Activated CD4-positive, alpha-beta T cell treated with anti-CD3 and anti-CD28 coated beads, Interleukin-2, amount 50 U/mL, for 1 hour (primary cell): ENCODE measurements around the gene KBTBD8.

Source experiments
- DNase-seq: peaks from one replicate; pipeline ENCODE4 v3.0.0-alpha.2; 2020

Gene KBTBD8

GRCh38 chr3:67000009-67000408 lies 1.9 kb downstream of the KBTBD8 start:
- DNase-seq: no peak

- no peak for DNase-seq
Measured at GRCh38 chr3:67001086-67001861, 3.2 kb downstream of the KBTBD8 start.

GRCh38 chr3:67005974-67006373 lies 7.9 kb downstream of the KBTBD8 start:
- DNase-seq: no peak

GRCh38 chr3:67006460-67006859 lies 8.4 kb downstream of the KBTBD8 start:
- no peak for DNase-seq

- no peak for DNase-seq
Measured at GRCh38 chr3:67008388-67008787, 10.3 kb downstream of the KBTBD8 start.

GRCh38 chr3:67009716-67010115 lies 11.6 kb downstream of the KBTBD8 start:
- DNase-seq: no peak

GRCh38 chr3:67011414-67012131 lies 13.5 kb downstream of the KBTBD8 start:
- DNase-seq: no peak

GRCh38 chr3:67012564-67012963 lies 14.5 kb downstream of the KBTBD8 start:
- DNase-seq: no peak

GRCh38 chr3:67015702-67016484 lies 17.8 kb downstream of the KBTBD8 start:
- no peak for DNase-seq

GRCh38 chr3:67016522-67017080 lies 18.5 kb downstream of the KBTBD8 start:
- DNase-seq: no peak

GRCh38 chr3:67017211-67017610 lies 19.1 kb downstream of the KBTBD8 start:
- no peak for DNase-seq

- DNase-seq: no peak
Measured at GRCh38 chr3:67018105-67018788, 20.1 kb downstream of the KBTBD8 start.

- no peak for DNase-seq
Measured at GRCh38 chr3:67018789-67019526, 20.9 kb downstream of the KBTBD8 start.

GRCh38 chr3:67028001-67028784 lies 30.1 kb downstream of the KBTBD8 start:
- no peak for DNase-seq

- DNase-seq: no peak
Measured at GRCh38 chr3:67030785-67031740, 33.0 kb downstream of the KBTBD8 start.

GRCh38 chr3:67031986-67032385 lies 33.9 kb downstream of the KBTBD8 start:
- DNase-seq: no peak

- no peak for DNase-seq
Measured at GRCh38 chr3:67033079-67033478, 35.0 kb downstream of the KBTBD8 start.

- DNase-seq: no peak
Measured at GRCh38 chr3:67034371-67034770, 36.3 kb downstream of the KBTBD8 start.

- DNase-seq: no peak
Measured at GRCh38 chr3:67037615-67038014, 39.5 kb downstream of the KBTBD8 start.

GRCh38 chr3:67044295-67044694 lies 46.2 kb downstream of the KBTBD8 start:
- no peak for DNase-seq
